ENCODE measurements around the gene NELL2. TPM values are rescaled to one million over a fixed set of nuclear protein-coding genes. Genes with fewer than 3 reads are reported as not detected.

NELL2 gene
- total and polyA plus RNA-seq, 10 of the 15 experiments (the other 5 are each of a cell fraction or from before 2014, with no cell fraction given): 0.27 to 2.3 (median 0.76) TPM

DNA sequence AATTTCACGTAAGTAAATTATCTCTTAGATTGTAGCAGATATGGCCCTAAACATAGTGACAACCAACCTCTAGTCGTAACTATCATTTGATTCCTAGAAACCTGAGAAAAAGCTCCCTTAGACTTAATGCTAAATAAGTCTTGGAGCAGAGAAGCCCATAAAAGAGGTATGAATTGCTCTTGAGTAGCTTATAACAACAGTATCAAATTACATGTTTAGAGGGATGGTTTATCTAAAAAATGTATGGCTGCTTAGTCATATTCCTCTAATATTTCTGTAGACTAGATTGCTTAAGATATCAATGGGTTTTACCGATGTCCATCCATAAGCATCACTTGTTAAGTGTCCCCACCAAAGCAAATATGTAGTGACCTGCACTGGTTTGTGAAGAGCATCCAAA, 259.7 kb downstream of the NELL2 start (continued):
- TF ChIP-seq, protein P1, sequence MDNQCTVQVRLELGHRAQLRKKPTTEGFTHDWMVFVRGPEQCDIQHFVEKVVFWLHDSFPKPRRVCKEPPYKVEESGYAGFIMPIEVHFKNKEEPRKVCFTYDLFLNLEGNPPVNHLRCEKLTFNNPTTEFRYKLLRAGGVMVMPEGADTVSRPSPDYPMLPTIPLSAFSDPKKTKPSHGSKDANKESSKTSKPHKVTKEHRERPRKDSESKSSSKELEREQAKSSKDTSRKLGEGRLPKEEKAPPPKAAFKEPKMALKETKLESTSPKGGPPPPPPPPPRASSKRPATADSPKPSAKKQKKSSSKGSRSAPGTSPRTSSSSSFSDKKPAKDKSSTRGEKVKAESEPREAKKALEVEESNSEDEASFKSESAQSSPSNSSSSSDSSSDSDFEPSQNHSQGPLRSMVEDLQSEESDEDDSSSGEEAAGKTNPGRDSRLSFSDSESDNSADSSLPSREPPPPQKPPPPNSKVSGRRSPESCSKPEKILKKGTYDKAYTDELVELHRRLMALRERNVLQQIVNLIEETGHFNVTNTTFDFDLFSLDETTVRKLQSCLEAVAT (IDR thresholded peaks at IDR 0.05): no peak
- TF ChIP-seq, protein P2, sequence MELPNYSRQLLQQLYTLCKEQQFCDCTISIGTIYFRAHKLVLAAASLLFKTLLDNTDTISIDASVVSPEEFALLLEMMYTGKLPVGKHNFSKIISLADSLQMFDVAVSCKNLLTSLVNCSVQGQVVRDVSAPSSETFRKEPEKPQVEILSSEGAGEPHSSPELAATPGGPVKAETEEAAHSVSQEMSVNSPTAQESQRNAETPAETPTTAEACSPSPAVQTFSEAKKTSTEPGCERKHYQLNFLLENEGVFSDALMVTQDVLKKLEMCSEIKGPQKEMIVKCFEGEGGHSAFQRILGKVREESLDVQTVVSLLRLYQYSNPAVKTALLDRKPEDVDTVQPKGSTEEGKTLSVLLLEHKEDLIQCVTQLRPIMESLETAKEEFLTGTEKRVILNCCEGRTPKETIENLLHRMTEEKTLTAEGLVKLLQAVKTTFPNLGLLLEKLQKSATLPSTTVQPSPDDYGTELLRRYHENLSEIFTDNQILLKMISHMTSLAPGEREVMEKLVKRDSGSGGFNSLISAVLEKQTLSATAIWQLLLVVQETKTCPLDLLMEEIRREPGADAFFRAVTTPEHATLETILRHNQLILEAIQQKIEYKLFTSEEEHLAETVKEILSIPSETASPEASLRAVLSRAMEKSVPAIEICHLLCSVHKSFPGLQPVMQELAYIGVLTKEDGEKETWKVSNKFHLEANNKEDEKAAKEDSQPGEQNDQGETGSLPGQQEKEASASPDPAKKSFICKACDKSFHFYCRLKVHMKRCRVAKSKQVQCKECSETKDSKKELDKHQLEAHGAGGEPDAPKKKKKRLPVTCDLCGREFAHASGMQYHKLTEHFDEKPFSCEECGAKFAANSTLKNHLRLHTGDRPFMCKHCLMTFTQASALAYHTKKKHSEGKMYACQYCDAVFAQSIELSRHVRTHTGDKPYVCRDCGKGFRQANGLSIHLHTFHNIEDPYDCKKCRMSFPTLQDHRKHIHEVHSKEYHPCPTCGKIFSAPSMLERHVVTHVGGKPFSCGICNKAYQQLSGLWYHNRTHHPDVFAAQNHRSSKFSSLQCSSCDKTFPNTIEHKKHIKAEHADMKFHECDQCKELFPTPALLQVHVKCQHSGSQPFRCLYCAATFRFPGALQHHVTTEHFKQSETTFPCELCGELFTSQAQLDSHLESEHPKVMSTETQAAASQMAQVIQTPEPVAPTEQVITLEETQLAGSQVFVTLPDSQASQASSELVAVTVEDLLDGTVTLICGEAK (IDR thresholded peaks at IDR 0.05; ENCODE audit: borderline replicate concordance): no peak
- no peak for TF ChIP-seq MTA3 (IDR thresholded peaks at IDR 0.05; ENCODE audit: borderline replicate concordance, low read length)
- TF ChIP-seq ETV6 (conservative IDR thresholded peaks at IDR 0.05 in 1 of 2, IDR thresholded peaks at IDR 0.05 in 1 of 2; ENCODE audit: borderline replicate concordance in 1 of 2, low read depth in 1 of 2): no peak
- no peak for TF ChIP-seq SIX5 (IDR thresholded peaks at IDR 0.05; ENCODE audit: low read depth, low read length, severe bottlenecking)
- no peak for TF ChIP-seq SREBF1 (IDR thresholded peaks at IDR 0.05; ENCODE audit: low read length)
- TF ChIP-seq SUPT20H (IDR thresholded peaks at IDR 0.05; ENCODE audit: borderline replicate concordance, control insufficient read depth, low read depth, low read length): no peak
- TF ChIP-seq JUNB (IDR thresholded peaks at IDR 0.05): no peak
- TF ChIP-seq IKZF2 (IDR thresholded peaks at IDR 0.05): no peak
